GM13976 (cell line): Measurements from ENCODE around the gene CAMSAP1.

Experiments used
- DNase-seq: peaks from one replicate; pipeline ENCODE4 v3.0.0; 2012; ENCODE audit warnings: low spot score
- CTCF ChIP-seq: IDR thresholded peaks from 2 replicates; pipeline ENCODE4 v1.5.1; 2012; ENCODE audit warnings: borderline replicate concordance, mild to moderate bottlenecking; ENCODE audit not compliant: insufficient read depth; ENCODE audit errors: extremely low read depth, missing control alignments, control extremely low read depth
- in situ Hi-C: fragments of 300-500 bp; cut with MboI; formaldehyde crosslinking; loops from one replicate; pipeline ENCODE4 v1.12.0; 2022; ENCODE audit warnings: low sequenced_read_pairs, mixed read lengths, inconsistent platforms; ENCODE audit not compliant: unreplicated experiment

The CAMSAP1 gene

GRCh38 chr9:135833864-135834263 lies 73.5 kb downstream of the CAMSAP1 start:
- in situ Hi-C loops: no loop called here
- no peak for TF ChIP-seq CTCF
- no peak for DNase-seq

DNA sequence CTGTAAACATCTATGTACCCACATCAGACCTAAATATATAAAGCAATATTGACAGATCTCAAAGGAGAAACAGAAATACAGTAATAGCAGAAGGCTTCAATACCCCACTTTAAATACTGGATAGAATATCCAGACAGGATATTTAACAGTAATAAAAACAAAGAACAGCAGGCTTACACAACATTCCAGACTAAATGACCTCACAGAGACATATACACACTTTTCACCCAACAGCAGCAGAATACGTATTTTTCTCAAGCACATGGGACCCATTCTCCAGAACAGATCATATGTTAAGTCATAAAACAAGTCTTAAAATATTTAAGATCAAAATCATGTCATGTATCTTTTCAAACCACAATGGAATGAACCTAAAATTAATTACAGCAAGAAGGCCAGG lies 76.8 kb downstream of the CAMSAP1 start:
- no peak for DNase-seq
- in situ Hi-C loops: no loop called here
- TF ChIP-seq CTCF: no peak

GRCh38 chr9:135828656-135829055 lies 78.7 kb downstream of the CAMSAP1 start:
- DNase-seq: no peak
- in situ Hi-C loops: no loop called here
- no peak for TF ChIP-seq CTCF

- no peak for TF ChIP-seq CTCF
- DNase-seq: no peak
- in situ Hi-C loops: no loop called here
These were observed 79.3 kb downstream of the CAMSAP1 start for GRCh38 chr9:135827866-135828580.

- no peak for DNase-seq
- in situ Hi-C loops: no loop called here
- no peak for TF ChIP-seq CTCF
These were observed 80.0 kb downstream of the CAMSAP1 start for GRCh38 chr9:135827301-135827700.

DNA sequence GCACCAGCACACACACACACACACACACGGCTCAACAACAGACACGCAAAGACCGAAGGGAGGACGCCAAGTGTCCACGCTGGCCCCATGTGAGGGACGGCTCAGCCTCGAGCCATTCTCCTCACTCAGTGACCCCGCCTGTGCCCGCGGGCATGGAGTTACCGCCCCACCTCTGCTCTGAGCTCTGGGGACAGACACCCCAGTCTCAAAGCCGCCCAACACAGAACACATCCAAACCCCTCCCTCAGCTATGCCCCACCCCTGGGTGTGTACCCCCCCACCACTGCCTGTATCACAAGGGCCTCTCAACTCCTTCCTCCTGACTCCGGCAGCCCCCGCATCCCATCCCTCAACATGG lies 81.2 kb downstream of the CAMSAP1 start:
- DNase-seq: no peak
- no peak for TF ChIP-seq CTCF
- in situ Hi-C loops: no loop called here
